HG03066 (cell line): ENCODE results near the gene PEBP1.

Source experiments
- ATAC-seq: cut with Tn5 transposase; IDR thresholded peaks from one replicate; pipeline ENCODE4 v1.9.1; 2021; ENCODE audit warnings: low read depth; ENCODE audit not compliant: unreplicated experiment

The PEBP1 gene

GRCh38 chr12:118189741-118190191 lies 53.8 kb downstream of the PEBP1 start:
- no peak for ATAC-seq

- no peak for ATAC-seq
Observed at GRCh38 chr12:118190266-118190665, 54.3 kb downstream of the PEBP1 start.

DNA sequence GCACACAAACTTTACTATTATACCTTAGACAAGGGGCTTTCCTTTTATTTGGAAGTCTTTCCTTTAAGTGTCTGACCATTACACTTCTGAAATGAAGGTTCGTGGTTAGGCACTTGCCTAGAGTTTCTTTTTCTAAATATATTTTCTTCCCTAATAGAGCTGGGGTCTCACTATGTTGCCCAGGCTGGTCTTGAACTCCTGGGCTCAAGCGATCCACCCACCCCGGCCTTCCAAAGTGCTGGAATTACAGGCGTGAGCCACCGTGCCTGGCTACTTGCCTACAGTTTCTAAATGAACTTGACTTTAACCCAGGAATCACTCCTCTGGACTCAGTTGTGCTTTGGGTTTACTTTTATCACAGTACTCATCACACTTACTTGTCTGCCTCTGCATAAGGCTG lies 57.6 kb downstream of the PEBP1 start:
- no peak for ATAC-seq

DNA sequence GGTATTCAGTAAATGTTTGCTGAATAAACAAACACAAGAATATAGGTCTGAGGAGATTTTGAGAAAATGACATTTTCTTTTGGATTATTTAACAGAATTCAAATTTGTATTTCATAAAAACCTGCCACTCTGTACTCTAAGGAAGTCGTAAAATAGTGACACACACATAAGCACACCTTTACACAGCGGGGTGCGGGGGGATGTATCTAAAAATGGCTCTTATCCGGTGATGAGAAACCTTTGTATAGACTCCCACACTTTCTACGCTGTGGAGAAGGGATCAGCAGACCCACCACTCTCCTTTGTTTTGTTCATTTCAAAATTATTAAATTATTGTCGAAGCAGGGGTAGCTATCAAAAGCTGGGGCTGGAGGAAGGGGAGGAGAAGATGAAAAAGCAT lies 58.0 kb downstream of the PEBP1 start:
- ATAC-seq: no peak
